GM12892 (cell line): Measurements from ENCODE around the gene RGS7.

Source experiments
- POLR2A ChIP-seq: IDR thresholded peaks from 2 replicates; pipeline ENCODE4 v1.6.1; 2011; ENCODE audit warnings: low read depth, low read length, control low read depth
- POLR2AphosphoS5 ChIP-seq: IDR thresholded peaks from 2 replicates; pipeline ENCODE4 v1.6.1; 2011; ENCODE audit warnings: low read depth, low read length, control low read depth
- TAF1 ChIP-seq: IDR thresholded peaks from 2 replicates; pipeline ENCODE4 v1.6.1; 2011; ENCODE audit warnings: low read depth, mild to moderate bottlenecking, control low read depth, low read length, borderline replicate concordance

DNA sequence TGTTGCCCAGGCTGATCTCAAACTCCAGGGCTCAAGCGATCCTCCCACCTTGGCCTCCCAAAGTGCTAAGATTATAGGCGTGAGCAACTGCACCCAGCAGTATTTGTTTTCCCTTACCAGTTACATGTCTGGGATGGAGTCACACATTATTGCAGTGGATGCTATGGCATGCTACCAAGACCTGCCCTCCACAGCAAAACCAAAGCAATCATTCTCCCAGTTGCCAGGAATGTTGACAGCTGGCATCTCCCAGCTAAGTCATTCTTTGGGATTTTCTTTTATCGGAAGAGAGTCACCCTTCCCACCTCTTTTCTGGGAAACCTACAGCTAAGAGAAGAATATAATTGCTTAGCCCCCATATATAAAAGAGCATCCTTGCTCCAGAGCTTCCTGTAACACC is 49.4 kb upstream of the RGS7 start:
- no peak for TF ChIP-seq POLR2A
- no peak for TF ChIP-seq POLR2AphosphoS5
- TF ChIP-seq TAF1, result no peak
